ENCODE data around the gene SNX2.
"Not testable (repeated sequence)": the region's sequence is repeated elsewhere in the genome, so short reads cannot be mapped to it uniquely, and the experiment has no call there.

Gene SNX2

GRCh38 chr5:122774861-122775549, at the start of gene SNX2:
Gene SNX2, plus strand, starts transcription at chr5:122775080. Its CDS starts 24 bp downstream, at chr5:122775104.
- DNase-seq, result peak; percentile 83

GRCh38 chr5:122727112-122727541, 47.8 kb upstream of the SNX2 start:
- DNase-seq, result no peak

GRCh38 chr5:122730037-122730436, 44.8 kb upstream of the SNX2 start:
- no peak for DNase-seq

- no peak for DNase-seq
These were observed 44.4 kb upstream of the SNX2 start for GRCh38 chr5:122730456-122730855.

GRCh38 chr5:122736086-122736845, 38.6 kb upstream of the SNX2 start:
- DNase-seq, result no peak

GRCh38 chr5:122738088-122738487, 36.8 kb upstream of the SNX2 start:
- DNase-seq, result no peak

GRCh38 chr5:122741681-122742080, 33.2 kb upstream of the SNX2 start:
- no peak for DNase-seq

GRCh38 chr5:122743261-122743660, 31.6 kb upstream of the SNX2 start:
- no peak for DNase-seq

- DNase-seq, result no peak
These were observed 29.3 kb upstream of the SNX2 start for GRCh38 chr5:122745597-122745996.

- no peak for DNase-seq
These were observed 25.0 kb upstream of the SNX2 start for GRCh38 chr5:122749886-122750285.

- no peak for DNase-seq
These were observed 23.5 kb upstream of the SNX2 start for GRCh38 chr5:122751293-122751782.

GRCh38 chr5:122753500-122753899, 21.4 kb upstream of the SNX2 start:
- no peak for DNase-seq

- DNase-seq, result no peak
These were observed 19.1 kb upstream of the SNX2 start for GRCh38 chr5:122755783-122756182.

GRCh38 chr5:122756264-122756911, 18.5 kb upstream of the SNX2 start:
- DNase-seq, result no peak

GRCh38 chr5:122757285-122757684, 17.6 kb upstream of the SNX2 start:
- no peak for DNase-seq

GRCh38 chr5:122759241-122760070, 15.4 kb upstream of the SNX2 start:
- no peak for DNase-seq

GRCh38 chr5:122760236-122760635, 14.6 kb upstream of the SNX2 start:
- DNase-seq, result no peak

- no peak for DNase-seq
These were observed 13.8 kb upstream of the SNX2 start for GRCh38 chr5:122761115-122761514.

GRCh38 chr5:122761896-122762295, 13.0 kb upstream of the SNX2 start:
- not testable (repeated sequence) for DNase-seq

- no peak for DNase-seq
These were observed 8.8 kb upstream of the SNX2 start for GRCh38 chr5:122766130-122766529.

- DNase-seq, result no peak
These were observed 4.4 kb upstream of the SNX2 start for GRCh38 chr5:122770477-122770876.

- no peak for DNase-seq
These were observed 2.4 kb upstream of the SNX2 start for GRCh38 chr5:122772446-122772845.

- DNase-seq, result no peak
These were observed 1.3 kb upstream of the SNX2 start for GRCh38 chr5:122773619-122774018.

Measured in NCI-H774 (cell line).